ENCODE data around the gene C1orf21.

C1orf21 gene

GRCh38 chr1:184534690-184535089 lies 147.9 kb downstream of the C1orf21 start:
- H3K27me3 ChIP-seq (ENCODE audit: insufficient read depth, low read length): no peaks in the 10 kb centered on the region
- H3K9me3 ChIP-seq (ENCODE audit: low read length): peaks cover 3% of the 10 kb centered on the region
- H3K4me3 ChIP-seq (ENCODE audit: low read length): no peak overlapping the region
- H2AFZ ChIP-seq (ENCODE audit: low read depth, low read length): no peak overlapping the region
- H3K36me3 ChIP-seq (ENCODE audit: insufficient read depth, low read length): no peaks in the 10 kb centered on the region
- H3K4me1 ChIP-seq (ENCODE audit: insufficient read depth, low read length): no peaks in the 10 kb centered on the region

- Histone ChIP-seq H3K4me3 (ENCODE audit: low read length) (no peak overlapping the region), H2AFZ (ENCODE audit: low read depth, low read length) (no peak overlapping the region), H3K4me1 (ENCODE audit: insufficient read depth, low read length) (no peaks in the 10 kb centered on the region)
These were observed 148.6 kb downstream of the C1orf21 start for GRCh38 chr1:184535191-184535970.

DNA sequence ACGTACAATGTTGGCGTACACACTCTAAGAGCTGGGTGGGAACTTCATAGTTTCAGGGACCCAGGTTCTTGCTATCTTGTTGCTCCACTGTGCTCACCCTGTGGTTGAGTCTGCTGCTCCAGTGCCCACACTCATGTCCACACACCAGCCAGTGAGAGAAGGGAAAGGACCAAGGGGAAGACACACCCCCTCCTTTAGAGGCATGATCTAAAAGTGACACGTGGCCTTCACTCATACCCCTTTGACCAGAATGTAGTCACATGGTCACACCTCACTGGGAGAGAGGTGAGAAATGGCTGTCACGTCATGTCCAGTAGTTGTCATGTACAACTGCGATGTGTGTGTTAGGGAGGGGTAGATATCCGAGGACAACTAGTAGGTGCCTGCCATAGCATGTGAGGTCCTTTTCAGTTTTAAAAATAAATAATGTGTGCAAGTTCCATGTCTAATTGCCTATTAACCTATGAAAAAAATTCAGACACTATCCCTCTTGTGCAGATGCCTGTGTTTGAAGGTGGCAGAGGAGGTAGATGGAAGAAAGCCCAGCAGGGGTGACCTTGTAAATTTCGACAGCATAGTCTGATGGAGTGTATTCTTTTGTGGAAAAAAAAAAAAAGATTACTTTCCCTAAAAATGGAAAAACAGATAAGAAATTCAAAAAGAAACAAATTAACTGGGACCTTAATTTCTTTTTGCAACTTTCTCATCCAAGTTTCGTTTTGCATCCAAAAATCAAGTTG lies 149.6 kb downstream of the C1orf21 start:
- Histone ChIP-seq H3K4me1 (ENCODE audit: insufficient read depth, low read length) (no peaks in the 10 kb centered on the region), H3K36me3 (ENCODE audit: insufficient read depth, low read length) (no peaks in the 10 kb centered on the region)

More at GRCh38 chr1:184535191-184535970, 148.6 kb downstream of the C1orf21 start:
- H3K27me3 ChIP-seq (ENCODE audit: insufficient read depth, low read length): no peaks in the 10 kb centered on the region
- peaks cover 3% of the 10 kb centered on the region for H3K9me3 ChIP-seq (ENCODE audit: low read length)
- no peaks in the 10 kb centered on the region for H3K36me3 ChIP-seq (ENCODE audit: insufficient read depth, low read length)

DNA sequence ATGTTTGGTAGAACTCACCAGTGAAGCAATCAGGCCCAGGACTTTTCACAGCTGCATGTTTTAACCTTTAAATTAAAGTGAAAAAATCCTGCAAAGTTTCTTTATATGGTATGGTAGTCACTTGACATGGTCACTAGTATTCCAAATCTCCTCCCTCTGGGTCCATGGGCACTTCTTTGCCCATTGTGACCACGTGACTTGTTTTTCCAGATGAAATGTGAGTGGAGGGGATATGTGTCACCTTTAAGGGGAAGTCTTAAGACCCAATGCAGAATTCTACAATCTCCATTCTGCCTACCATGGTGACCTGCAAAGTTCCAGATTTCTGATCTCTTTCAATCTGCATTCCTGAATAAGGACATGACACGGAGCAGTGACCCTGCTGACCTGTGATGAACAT lies 152.8 kb downstream of the C1orf21 start:
- no peaks in the 10 kb centered on the region for H3K27me3 ChIP-seq (ENCODE audit: insufficient read depth, low read length)
- H2AFZ ChIP-seq (ENCODE audit: low read depth, low read length): no peak overlapping the region
- H3K4me3 ChIP-seq (ENCODE audit: low read length): no peak overlapping the region
- H3K36me3 ChIP-seq (ENCODE audit: insufficient read depth, low read length): no peaks in the 10 kb centered on the region
- no peaks in the 10 kb centered on the region for H3K4me1 ChIP-seq (ENCODE audit: insufficient read depth, low read length)
- peaks cover 5% of the 10 kb centered on the region for H3K9me3 ChIP-seq (ENCODE audit: low read length)

More for the DNA sequence above, 149.6 kb downstream of the C1orf21 start:
- Histone ChIP-seq H3K4me3 (ENCODE audit: low read length) (no peak overlapping the region), H3K27me3 (ENCODE audit: insufficient read depth, low read length) (no peaks in the 10 kb centered on the region), H2AFZ (ENCODE audit: low read depth, low read length) (no peak overlapping the region), H3K9me3 (ENCODE audit: low read length) (peaks cover 3% of the 10 kb centered on the region)

DNA sequence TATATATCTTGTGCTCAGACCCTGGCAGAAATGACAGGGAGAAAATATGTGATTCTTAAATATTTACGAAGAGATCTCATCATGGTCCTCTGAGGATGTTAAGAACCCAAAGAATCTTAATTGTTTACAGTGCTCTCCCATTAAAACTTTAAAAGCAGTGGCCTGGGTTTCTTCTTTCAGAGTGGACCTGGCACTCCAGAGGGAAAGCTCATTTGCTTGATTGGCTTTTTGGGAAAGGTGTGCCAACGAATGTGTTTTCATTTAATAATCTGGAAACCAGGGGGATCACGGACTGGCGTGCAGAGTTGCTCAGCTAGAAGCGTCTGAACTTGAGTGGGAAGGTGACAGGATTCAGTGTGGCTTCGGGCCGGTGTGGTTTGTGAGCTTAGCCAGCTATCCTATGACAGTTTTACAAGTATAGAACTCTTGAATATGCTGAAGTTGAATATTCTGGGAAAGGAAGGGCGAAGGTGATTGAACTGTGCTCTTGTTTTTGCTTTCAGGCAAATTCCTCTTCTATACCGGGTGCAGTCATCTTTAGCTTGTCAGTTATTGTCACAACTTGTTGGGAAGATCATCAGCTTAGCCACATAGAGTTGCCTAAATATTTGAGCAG lies 154.8 kb downstream of the C1orf21 start:
- peaks cover 2% of the 10 kb centered on the region for H3K9me3 ChIP-seq (ENCODE audit: low read length)
- no peak overlapping the region for H2AFZ ChIP-seq (ENCODE audit: low read depth, low read length)
- H3K27me3 ChIP-seq (ENCODE audit: insufficient read depth, low read length): no peaks in the 10 kb centered on the region
- H3K4me3 ChIP-seq (ENCODE audit: low read length): no peak overlapping the region
- no peaks in the 10 kb centered on the region for H3K36me3 ChIP-seq (ENCODE audit: insufficient read depth, low read length)
- H3K4me1 ChIP-seq (ENCODE audit: insufficient read depth, low read length): no peaks in the 10 kb centered on the region

GRCh38 chr1:184542291-184542690 lies 155.5 kb downstream of the C1orf21 start:
- Histone ChIP-seq H3K4me3 (ENCODE audit: low read length) (no peak overlapping the region), H3K4me1 (ENCODE audit: insufficient read depth, low read length) (no peaks in the 10 kb centered on the region), H3K9me3 (ENCODE audit: low read length) (peaks cover 2% of the 10 kb centered on the region), H2AFZ (ENCODE audit: low read depth, low read length) (no peak overlapping the region), H3K36me3 (ENCODE audit: insufficient read depth, low read length) (no peaks in the 10 kb centered on the region), H3K27me3 (ENCODE audit: insufficient read depth, low read length) (no peaks in the 10 kb centered on the region)

- Histone ChIP-seq H3K36me3 (ENCODE audit: insufficient read depth, low read length) (no peaks in the 10 kb centered on the region), H2AFZ (ENCODE audit: low read depth, low read length) (no peak overlapping the region), H3K4me1 (ENCODE audit: insufficient read depth, low read length) (no peaks in the 10 kb centered on the region), H3K27me3 (ENCODE audit: insufficient read depth, low read length) (no peaks in the 10 kb centered on the region), H3K9me3 (ENCODE audit: low read length) (peaks cover 2% of the 10 kb centered on the region), H3K4me3 (ENCODE audit: low read length) (no peak overlapping the region)
These were observed 158.8 kb downstream of the C1orf21 start for GRCh38 chr1:184545601-184546000.

DNA sequence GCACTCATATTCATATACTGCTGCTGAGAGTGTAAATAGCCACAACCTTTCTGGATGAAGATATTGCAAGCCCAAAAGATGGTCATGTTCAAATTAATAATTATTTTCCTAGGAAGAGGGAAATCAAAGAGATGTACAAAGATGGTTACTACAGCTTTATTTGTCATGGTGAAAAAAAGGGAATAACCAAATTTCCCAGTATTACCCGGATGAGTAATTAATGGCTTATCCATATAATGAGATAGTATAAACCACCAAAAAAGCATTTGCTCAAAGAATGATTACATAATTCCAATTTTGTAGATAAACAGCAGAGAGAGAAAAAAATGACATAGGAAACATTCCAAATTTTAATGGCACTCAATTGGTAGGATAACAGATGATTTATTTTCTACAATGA lies 165.6 kb downstream of the C1orf21 start:
- Histone ChIP-seq H2AFZ (ENCODE audit: low read depth, low read length) (no peak overlapping the region), H3K36me3 (ENCODE audit: insufficient read depth, low read length) (no peaks in the 10 kb centered on the region), H3K9me3 (ENCODE audit: low read length) (no peaks in the 10 kb centered on the region), H3K4me3 (ENCODE audit: low read length) (no peak overlapping the region), H3K27me3 (ENCODE audit: insufficient read depth, low read length) (no peaks in the 10 kb centered on the region), H3K4me1 (ENCODE audit: insufficient read depth, low read length) (no peaks in the 10 kb centered on the region)

- no peaks in the 10 kb centered on the region for H3K27me3 ChIP-seq (ENCODE audit: insufficient read depth, low read length)
- no peaks in the 10 kb centered on the region for H3K4me1 ChIP-seq (ENCODE audit: insufficient read depth, low read length)
- no peak overlapping the region for H2AFZ ChIP-seq (ENCODE audit: low read depth, low read length)
- no peaks in the 10 kb centered on the region for H3K36me3 ChIP-seq (ENCODE audit: insufficient read depth, low read length)
- no peak overlapping the region for H3K4me3 ChIP-seq (ENCODE audit: low read length)
- no peaks in the 10 kb centered on the region for H3K9me3 ChIP-seq (ENCODE audit: low read length)
These were observed 167.0 kb downstream of the C1orf21 start for GRCh38 chr1:184553845-184554244.

DNA sequence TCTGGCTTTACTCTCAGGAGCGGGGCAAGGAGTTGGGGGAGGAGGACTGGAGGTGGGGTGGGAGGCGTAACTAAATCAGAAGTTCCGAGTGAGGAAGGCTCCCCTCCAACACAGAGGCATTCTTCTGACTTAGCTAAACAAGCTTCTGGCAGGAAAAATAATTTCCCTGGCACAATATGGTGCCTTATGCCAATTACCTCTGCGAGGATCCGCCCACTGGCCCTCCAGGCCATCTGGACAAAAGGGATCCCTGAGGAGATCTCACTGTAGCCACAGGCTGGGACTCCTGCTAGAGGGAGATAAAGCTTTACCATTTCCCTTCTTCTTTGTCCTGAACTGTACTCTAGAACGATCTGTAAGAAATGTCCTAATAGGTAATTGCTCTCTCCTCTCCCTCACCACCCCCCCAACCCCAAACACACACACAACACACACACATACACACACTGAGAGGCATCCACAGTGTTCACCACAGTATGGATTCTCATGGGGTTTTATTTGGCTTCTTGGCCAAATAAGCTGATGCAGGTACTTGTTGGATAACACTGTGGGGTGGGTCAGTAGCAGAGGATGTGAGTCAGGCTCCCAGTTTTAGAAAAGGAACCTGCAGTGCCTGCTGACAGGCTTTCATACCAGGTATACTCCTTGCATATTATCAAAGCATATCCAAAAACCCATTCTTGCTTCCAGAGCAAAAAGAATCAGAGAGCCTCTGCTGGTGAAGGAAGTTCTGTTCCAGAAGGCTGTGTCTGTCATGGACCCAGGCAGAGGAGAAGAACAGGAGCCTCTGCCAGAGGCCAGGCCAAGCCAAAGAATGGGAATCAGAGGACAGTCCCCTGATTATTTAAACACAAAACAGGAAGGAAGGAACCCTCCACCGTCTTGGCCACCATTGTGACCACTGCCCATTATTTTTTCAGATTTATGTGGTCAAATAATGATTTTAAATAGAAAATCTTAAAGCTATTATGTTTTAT lies 169.1 kb downstream of the C1orf21 start:
- Histone ChIP-seq H3K9me3 (ENCODE audit: low read length) (no peaks in the 10 kb centered on the region), H3K4me3 (ENCODE audit: low read length) (no peak overlapping the region), H3K27me3 (ENCODE audit: insufficient read depth, low read length) (no peaks in the 10 kb centered on the region), H3K4me1 (ENCODE audit: insufficient read depth, low read length) (no peaks in the 10 kb centered on the region), H3K36me3 (ENCODE audit: insufficient read depth, low read length) (no peaks in the 10 kb centered on the region), H2AFZ (ENCODE audit: low read depth, low read length) (no peak overlapping the region)

DNA sequence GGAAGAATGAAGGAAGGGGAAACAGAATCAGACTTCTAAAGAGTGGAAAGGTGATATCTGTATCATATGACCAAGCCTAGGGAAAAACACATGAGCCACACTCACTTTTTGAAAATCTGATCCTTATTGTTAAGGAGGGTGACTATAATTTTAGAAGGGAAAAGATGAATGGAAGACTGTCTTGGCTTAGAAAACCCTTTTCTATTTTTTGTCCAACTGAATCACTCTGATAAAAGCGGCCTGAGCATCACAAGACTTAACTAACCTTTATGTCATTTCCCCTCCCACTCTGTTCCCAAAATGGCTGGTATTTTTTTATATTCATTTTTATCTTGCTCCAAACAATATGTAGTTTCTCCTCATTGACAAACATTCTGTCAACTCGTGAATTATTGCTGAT lies 169.8 kb downstream of the C1orf21 start:
- no peak overlapping the region for H2AFZ ChIP-seq (ENCODE audit: low read depth, low read length)
- H3K27me3 ChIP-seq (ENCODE audit: insufficient read depth, low read length): no peaks in the 10 kb centered on the region
- H3K9me3 ChIP-seq (ENCODE audit: low read length): no peaks in the 10 kb centered on the region
- H3K4me1 ChIP-seq (ENCODE audit: insufficient read depth, low read length): no peaks in the 10 kb centered on the region
- no peaks in the 10 kb centered on the region for H3K36me3 ChIP-seq (ENCODE audit: insufficient read depth, low read length)
- H3K4me3 ChIP-seq (ENCODE audit: low read length): no peak overlapping the region

DNA sequence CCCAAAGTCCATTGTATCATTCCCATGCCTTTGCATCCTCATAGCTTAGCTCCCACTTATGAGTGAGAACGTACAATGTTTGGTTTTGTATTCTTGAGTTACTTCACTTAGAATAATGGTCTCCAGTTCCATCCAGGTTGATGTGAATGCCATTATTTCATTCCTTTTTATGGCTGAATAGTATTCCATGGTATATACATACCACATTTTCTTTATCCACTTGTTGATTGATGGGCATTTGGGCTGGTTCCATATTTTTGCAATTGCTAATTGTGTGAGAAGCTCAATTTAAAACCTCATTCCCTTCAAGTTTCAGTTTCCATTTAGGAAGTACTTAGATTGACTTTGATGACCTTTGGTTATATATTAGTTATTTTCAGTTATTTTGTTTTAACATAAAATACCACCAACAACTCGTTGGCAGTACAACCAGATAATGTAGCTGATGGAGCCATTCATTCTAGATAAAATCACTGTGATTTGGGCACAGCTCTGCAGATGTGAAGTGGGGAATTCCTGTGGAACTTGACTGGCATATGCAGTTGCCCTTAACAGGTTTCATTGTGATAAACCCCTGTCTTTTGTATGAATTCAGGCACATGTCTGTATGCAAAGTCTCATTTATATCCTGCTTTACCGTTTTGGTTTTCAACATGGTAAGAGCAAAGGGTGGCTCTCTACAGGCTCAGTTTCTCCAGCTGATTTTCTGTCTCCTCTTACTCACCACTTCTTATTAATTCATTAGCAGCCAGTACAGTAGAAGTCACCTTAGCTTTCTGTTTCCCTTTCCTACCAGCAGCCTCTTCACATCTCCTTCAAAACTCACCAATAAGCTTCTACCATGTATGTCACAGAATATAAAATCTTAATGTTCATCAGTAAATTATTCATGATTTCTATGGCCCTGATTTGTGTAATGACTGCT lies 170.9 kb downstream of the C1orf21 start:
- Histone ChIP-seq H3K27me3 (ENCODE audit: insufficient read depth, low read length) (no peaks in the 10 kb centered on the region), H3K36me3 (ENCODE audit: insufficient read depth, low read length) (no peaks in the 10 kb centered on the region), H3K4me1 (ENCODE audit: insufficient read depth, low read length) (no peaks in the 10 kb centered on the region), H2AFZ (ENCODE audit: low read depth, low read length) (no peak overlapping the region), H3K9me3 (ENCODE audit: low read length) (no peaks in the 10 kb centered on the region), H3K4me3 (ENCODE audit: low read length) (no peak overlapping the region)
